ENCODE data around the gene LRRC3.

Gene LRRC3

GRCh38 chr21:44461464-44462001 is 6.2 kb downstream of the LRRC3 start:
- peaks cover 3% of the 10 kb centered on the region; the same call in 1 of the 2 replicates for H3K27me3 ChIP-seq

GRCh38 chr21:44462086-44462833 is 7.0 kb downstream of the LRRC3 start:
- TF ChIP-seq CTCF (IDR thresholded peaks at IDR 0.05; ENCODE audit: low read depth, low read length), result no peak
- no peak for DNase-seq
- no peaks in the 10 kb centered on the region for H3K4me1 ChIP-seq
- no peaks in the 10 kb centered on the region for H3K27me3 ChIP-seq
- H3K9me3 ChIP-seq, result no peaks in the 10 kb centered on the region
- H3K36me3 ChIP-seq, result no peaks in the 10 kb centered on the region
- no peak overlapping the region for H3K4me3 ChIP-seq (ENCODE audit: low read depth, low read length)

More at GRCh38 chr21:44461464-44462001, 6.2 kb downstream of the LRRC3 start:
- no peaks in the 10 kb centered on the region for H3K4me1 ChIP-seq
- no peaks in the 10 kb centered on the region for H3K36me3 ChIP-seq
- H3K9me3 ChIP-seq, result no peaks in the 10 kb centered on the region
- no peak for DNase-seq
- TF ChIP-seq CTCF (IDR thresholded peaks at IDR 0.05; ENCODE audit: low read depth, low read length), result no peak
- no peak overlapping the region for H3K4me3 ChIP-seq (ENCODE audit: low read depth, low read length)

GRCh38 chr21:44462834-44463200 is 7.5 kb downstream of the LRRC3 start:
- DNase-seq, result no peak
- Histone ChIP-seq H3K9me3 (no peaks in the 10 kb centered on the region), H3K27me3 (no peaks in the 10 kb centered on the region), H3K4me3 (ENCODE audit: low read depth, low read length) (no peak overlapping the region), H3K36me3 (no peaks in the 10 kb centered on the region), H3K4me1 (no peaks in the 10 kb centered on the region)
- TF ChIP-seq CTCF (IDR thresholded peaks at IDR 0.05; ENCODE audit: low read depth, low read length), result no peak

- no peaks in the 10 kb centered on the region for H3K27me3 ChIP-seq
- H3K4me1 ChIP-seq, result no peaks in the 10 kb centered on the region
- no peaks in the 10 kb centered on the region for H3K9me3 ChIP-seq
- no peak for TF ChIP-seq CTCF (IDR thresholded peaks at IDR 0.05; ENCODE audit: low read depth, low read length)
- DNase-seq, result no peak
- no peak overlapping the region for H3K4me3 ChIP-seq (ENCODE audit: low read depth, low read length)
- H3K36me3 ChIP-seq, result no peaks in the 10 kb centered on the region
Observed at GRCh38 chr21:44463724-44464123, 8.4 kb downstream of the LRRC3 start.

GRCh38 chr21:44464351-44464750 is 9.0 kb downstream of the LRRC3 start:
- Histone ChIP-seq H3K36me3 (no peaks in the 10 kb centered on the region), H3K4me1 (no peaks in the 10 kb centered on the region), H3K4me3 (ENCODE audit: low read depth, low read length) (no peak overlapping the region), H3K9me3 (no peaks in the 10 kb centered on the region), H3K27me3 (no peaks in the 10 kb centered on the region; the same call in 1 of the 2 replicates)
- no peak for DNase-seq
- TF ChIP-seq CTCF (IDR thresholded peaks at IDR 0.05; ENCODE audit: low read depth, low read length), result no peak

- no peak for DNase-seq
- no peaks in the 10 kb centered on the region for H3K4me1 ChIP-seq
- no peak overlapping the region for H3K4me3 ChIP-seq (ENCODE audit: low read depth, low read length)
- no peak for TF ChIP-seq CTCF (IDR thresholded peaks at IDR 0.05; ENCODE audit: low read depth, low read length)
- no peaks in the 10 kb centered on the region for H3K36me3 ChIP-seq
- H3K9me3 ChIP-seq, result no peaks in the 10 kb centered on the region
- no peaks in the 10 kb centered on the region; the same call in 1 of the 2 replicates for H3K27me3 ChIP-seq
Observed at GRCh38 chr21:44466351-44466954, 11.1 kb downstream of the LRRC3 start.

All from BE2C (cell line).